ENCODE measurements around the gene VAPB. TPM values are rescaled to one million over a fixed set of nuclear protein-coding genes. Genes with fewer than 3 reads are reported as not detected.

VAPB gene
- total RNA-seq, 4 donors from 2014 or later = 24.6 to 30.8 (median 29.4) TPM

- H3K36me3 ChIP-seq = no peaks in the 10 kb centered on the region
- TF ChIP-seq POLR2A (IDR thresholded peaks at IDR 0.05) (no peak), CTCF (IDR thresholded peaks at IDR 0.05) (no peak)
- no peaks in the 10 kb centered on the region for H3K27me3 ChIP-seq
- DNase-seq = no peak
- H3K4me1 ChIP-seq = peaks cover 0 to 3% (median 0%) of the 10 kb centered on the region in 4 donors
- no peak overlapping the region for H3K4me3 ChIP-seq
- H3K27ac ChIP-seq = no peak overlapping the region
- H3K9me3 ChIP-seq = no peaks in the 10 kb centered on the region
These were observed 68.2 kb downstream of the VAPB start for GRCh38 chr20:58457083-58457695.

- Histone ChIP-seq H3K27ac (no peak overlapping the region), H3K4me3 (no peak overlapping the region), H3K36me3 (no peaks in the 10 kb centered on the region), H3K4me1 (peaks cover 0 to 3% (median 0%) of the 10 kb centered on the region in 4 donors), H3K9me3 (no peaks in the 10 kb centered on the region), H3K27me3 (no peaks in the 10 kb centered on the region)
- TF ChIP-seq POLR2A (IDR thresholded peaks at IDR 0.05) (no peak), CTCF (IDR thresholded peaks at IDR 0.05) (no peak)
- DNase-seq = no peak
These were observed 69.5 kb downstream of the VAPB start for GRCh38 chr20:58458342-58459057.

GRCh38 chr20:58459058-58459750, 70.2 kb downstream of the VAPB start:
- H3K36me3 ChIP-seq = no peaks in the 10 kb centered on the region
- no peak overlapping the region for H3K27ac ChIP-seq
- TF ChIP-seq POLR2A (IDR thresholded peaks at IDR 0.05) (no peak), CTCF (IDR thresholded peaks at IDR 0.05) (no peak)
- H3K9me3 ChIP-seq = no peaks in the 10 kb centered on the region
- no peaks in the 10 kb centered on the region for H3K27me3 ChIP-seq
- no peak for DNase-seq
- peaks cover 0 to 3% (median 0%) of the 10 kb centered on the region in 4 donors for H3K4me1 ChIP-seq
- H3K4me3 ChIP-seq = no peak overlapping the region

- no peak overlapping the region for H3K4me3 ChIP-seq
- no peaks in the 10 kb centered on the region for H3K36me3 ChIP-seq
- no peak for DNase-seq
- H3K27ac ChIP-seq = no peak overlapping the region
- H3K9me3 ChIP-seq = no peaks in the 10 kb centered on the region
- TF ChIP-seq POLR2A (IDR thresholded peaks at IDR 0.05) (no peak), CTCF (IDR thresholded peaks at IDR 0.05) (no peak)
- H3K4me1 ChIP-seq = peaks cover 0 to 3% (median 0%) of the 10 kb centered on the region in 4 donors
- no peaks in the 10 kb centered on the region for H3K27me3 ChIP-seq
These were observed 72.1 kb downstream of the VAPB start for GRCh38 chr20:58461104-58461503.

GRCh38 chr20:58461899-58462298, 72.9 kb downstream of the VAPB start:
- Histone ChIP-seq H3K27me3 (no peaks in the 10 kb centered on the region), H3K4me1 (peaks cover 0 to 3% (median 0%) of the 10 kb centered on the region in 4 donors), H3K9me3 (no peaks in the 10 kb centered on the region), H3K4me3 (no peak overlapping the region), H3K36me3 (no peaks in the 10 kb centered on the region), H3K27ac (no peak overlapping the region)
- no peak for DNase-seq
- TF ChIP-seq POLR2A (IDR thresholded peaks at IDR 0.05) (no peak), CTCF (IDR thresholded peaks at IDR 0.05) (no peak)

Data from Peyer's patch (tissue), 4 donors.